Osteocyte (in vitro differentiated cells): ENCODE data around the gene CDH23. TPM values are rescaled to one million over a fixed set of nuclear protein-coding genes. Genes with fewer than 3 reads are reported as not detected.

Experiments used
- DNase-seq: peaks from one replicate; pipeline ENCODE4 v3.0.0; 2021; ENCODE audit warnings: mixed read lengths; ENCODE audit not compliant: unreplicated experiment; ENCODE audit errors: extremely low spot score
- H3K27ac Mint-ChIP-seq: one replicate; pipeline ENCODE4 v1.8.0; 2021; ENCODE audit warnings: mild to moderate bottlenecking, mixed read lengths; ENCODE audit not compliant: unreplicated experiment
- H3K27me3 Mint-ChIP-seq: one replicate; pipeline ENCODE4 v1.8.0; 2021; ENCODE audit warnings: mixed read lengths; ENCODE audit not compliant: unreplicated experiment
- H3K36me3 Mint-ChIP-seq: one replicate; pipeline ENCODE4 v1.8.0; 2021; ENCODE audit warnings: mixed read lengths; ENCODE audit not compliant: unreplicated experiment
- H3K4me1 Mint-ChIP-seq: one replicate; pipeline ENCODE4 v1.8.0; 2021; ENCODE audit warnings: mixed read lengths; ENCODE audit not compliant: unreplicated experiment
- H3K4me3 Mint-ChIP-seq: one replicate; pipeline ENCODE4 v1.8.0; 2021; ENCODE audit warnings: mild to moderate bottlenecking, moderate library complexity, mixed read lengths; ENCODE audit not compliant: unreplicated experiment
- H3K9me3 Mint-ChIP-seq: one replicate; pipeline ENCODE4 v1.8.0; 2021; ENCODE audit warnings: mixed read lengths; ENCODE audit not compliant: unreplicated experiment
- CTCF ChIP-seq: fragments of 200-600 bp; sonication (generic); IDR thresholded peaks from 2 replicates; pipeline ENCODE4 v1.5.0; 2021; ENCODE audit warnings: antibody characterized with exemption, mild to moderate bottlenecking, moderate library complexity
- total RNA-seq: library from RNA; stranded (reverse); gene quantifications from 2 replicates; pipeline ENCODE4 v1.2.1, GENCODE V29; 2021

The CDH23 gene
- total RNA-seq, 1 donor from 2014 or later: not detected

- no peaks in the 10 kb centered on the region for H3K9me3 Mint-ChIP-seq
- H3K4me1 Mint-ChIP-seq: no peaks in the 10 kb centered on the region
- H3K36me3 Mint-ChIP-seq: no peaks in the 10 kb centered on the region
- no peak overlapping the region for H3K27ac Mint-ChIP-seq
- no peak overlapping the region for H3K4me3 Mint-ChIP-seq
- H3K27me3 Mint-ChIP-seq: peaks cover 45% of the 10 kb centered on the region
- DNase-seq: no peak
- no peak for TF ChIP-seq CTCF
These were observed 79.7 kb downstream of the CDH23 start for GRCh38 chr10:71476228-71477011.

GRCh38 chr10:71478173-71478572, 81.5 kb downstream of the CDH23 start:
- Mint-ChIP-seq H3K27me3 (peaks cover 44% of the 10 kb centered on the region), H3K27ac (no peak overlapping the region), H3K4me1 (no peaks in the 10 kb centered on the region), H3K9me3 (no peaks in the 10 kb centered on the region), H3K36me3 (no peaks in the 10 kb centered on the region), H3K4me3 (no peak overlapping the region)
- DNase-seq: no peak
- no peak for TF ChIP-seq CTCF

GRCh38 chr10:71478813-71479365, 82.2 kb downstream of the CDH23 start:
- Mint-ChIP-seq H3K27ac (no peak overlapping the region), H3K9me3 (no peaks in the 10 kb centered on the region), H3K4me1 (no peaks in the 10 kb centered on the region), H3K4me3 (no peak overlapping the region), H3K36me3 (no peaks in the 10 kb centered on the region), H3K27me3 (peaks cover 49% of the 10 kb centered on the region)
- TF ChIP-seq CTCF: no peak
- DNase-seq: no peak

- no peaks in the 10 kb centered on the region for H3K4me1 Mint-ChIP-seq
- peaks cover 52% of the 10 kb centered on the region for H3K27me3 Mint-ChIP-seq
- H3K27ac Mint-ChIP-seq: no peak overlapping the region
- H3K4me3 Mint-ChIP-seq: no peak overlapping the region
- TF ChIP-seq CTCF: no peak
- H3K9me3 Mint-ChIP-seq: no peaks in the 10 kb centered on the region
- no peak for DNase-seq
- H3K36me3 Mint-ChIP-seq: no peaks in the 10 kb centered on the region
These were observed 83.1 kb downstream of the CDH23 start for GRCh38 chr10:71479831-71480230.

GRCh38 chr10:71480662-71481061, 83.9 kb downstream of the CDH23 start:
- Mint-ChIP-seq H3K36me3 (no peaks in the 10 kb centered on the region), H3K4me1 (no peaks in the 10 kb centered on the region), H3K27me3 (peaks cover 52% of the 10 kb centered on the region), H3K27ac (no peak overlapping the region), H3K9me3 (no peaks in the 10 kb centered on the region), H3K4me3 (no peak overlapping the region)
- DNase-seq: no peak
- no peak for TF ChIP-seq CTCF
